NCI-H2107 treated with DMSO at 0.1 percent for 48 hours (cell line): ENCODE data around the gene EPS8.

Experiments
- DNase-seq: peaks from one replicate; lab custom pipeline; 2025; ENCODE audit not compliant: unreplicated experiment; lab: John Stamatoyannopoulos, UW

EPS8 gene

GRCh38 chr12:15800278-15800677 is 11.1 kb upstream of the EPS8 start:
- no peak for DNase-seq

- DNase-seq = no peak
Observed at GRCh38 chr12:15797818-15798217, 8.6 kb upstream of the EPS8 start.

GRCh38 chr12:15796493-15797141 is 7.4 kb upstream of the EPS8 start:
- no peak for DNase-seq

- DNase-seq = no peak
Observed at GRCh38 chr12:15794836-15795235, 5.6 kb upstream of the EPS8 start.

GRCh38 chr12:15794196-15794595 is 5.0 kb upstream of the EPS8 start:
- no peak for DNase-seq

GRCh38 chr12:15788233-15789219 is 662 bp downstream of the EPS8 start:
- peak; percentile 71 for DNase-seq

GRCh38 chr12:15787778-15788177 is 1.4 kb downstream of the EPS8 start:
- DNase-seq = peak; percentile 63

GRCh38 chr12:15786772-15787171 is 2.4 kb downstream of the EPS8 start:
- DNase-seq = no peak

- no peak for DNase-seq
Observed at GRCh38 chr12:15783288-15783687, 5.9 kb downstream of the EPS8 start.

GRCh38 chr12:15782667-15783066 is 6.5 kb downstream of the EPS8 start:
- no peak for DNase-seq

GRCh38 chr12:15779925-15780324 is 9.3 kb downstream of the EPS8 start:
- DNase-seq = no peak

GRCh38 chr12:15778126-15778525 is 11.1 kb downstream of the EPS8 start:
- DNase-seq = no peak

- DNase-seq = no peak
Observed at GRCh38 chr12:15777355-15778012, 11.7 kb downstream of the EPS8 start.

- DNase-seq = no peak
Observed at GRCh38 chr12:15776532-15776931, 12.7 kb downstream of the EPS8 start.

- peak; percentile 56 for DNase-seq
Observed at GRCh38 chr12:15774819-15775218, 14.4 kb downstream of the EPS8 start.

- DNase-seq = peak; percentile 11
Observed at GRCh38 chr12:15772405-15773018, 16.7 kb downstream of the EPS8 start.

GRCh38 chr12:15770581-15770980 is 18.6 kb downstream of the EPS8 start:
- DNase-seq = no peak

GRCh38 chr12:15770021-15770420 is 19.2 kb downstream of the EPS8 start:
- no peak for DNase-seq

- DNase-seq = no peak
Observed at GRCh38 chr12:15769586-15769985, 19.6 kb downstream of the EPS8 start.

GRCh38 chr12:15767301-15767700 is 21.9 kb downstream of the EPS8 start:
- DNase-seq = no peak

GRCh38 chr12:15763328-15763727 is 25.9 kb downstream of the EPS8 start:
- no peak for DNase-seq
